ENCODE data around the gene FAM171A2. TPM values are rescaled to one million over a fixed set of nuclear protein-coding genes. Genes with fewer than 3 reads are reported as not detected.

FAM171A2 gene
- total RNA-seq, 4 donors from 2014 or later: 1.0 to 8.1 (median 5.2) TPM

DNA sequence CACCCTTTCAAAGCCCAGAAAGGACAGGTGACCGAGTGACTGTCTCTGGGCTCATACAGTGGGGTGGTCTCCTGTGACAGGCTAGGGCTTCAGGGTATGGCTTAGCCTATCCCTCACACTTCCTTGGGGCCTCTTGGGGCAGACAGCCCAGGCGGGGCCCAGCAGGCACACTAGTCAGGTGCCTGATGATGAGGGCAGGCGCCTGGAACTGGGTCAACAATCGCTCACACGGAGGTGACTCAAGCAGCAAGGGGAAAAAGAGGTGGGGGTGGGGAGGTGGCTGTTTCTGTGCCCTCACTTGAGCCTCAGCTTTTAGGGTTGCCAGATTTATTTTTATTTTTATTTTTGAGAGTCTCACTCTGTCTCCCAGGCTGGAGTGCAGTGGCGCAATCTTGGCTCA lies 25.0 kb downstream of the FAM171A2 start:
- no peak for DNase-seq (ENCODE audit: low spot score in 2 of 2)
- Histone ChIP-seq H3K4me1 (no peaks in the 10 kb centered on the region), H3K4me3 (no peak overlapping the region), H3K9me3 (no peaks in the 10 kb centered on the region), H3K36me3 (no peaks in the 10 kb centered on the region), H3K27ac (no peak overlapping the region), H3K27me3 (peaks cover 0 to 9% of the 10 kb centered on the region in 2 donors)
- WGBS, 2 donors: 56 to 61% methylated on average over 6 of the region's 6 CpGs
- TF ChIP-seq, protein P1, sequence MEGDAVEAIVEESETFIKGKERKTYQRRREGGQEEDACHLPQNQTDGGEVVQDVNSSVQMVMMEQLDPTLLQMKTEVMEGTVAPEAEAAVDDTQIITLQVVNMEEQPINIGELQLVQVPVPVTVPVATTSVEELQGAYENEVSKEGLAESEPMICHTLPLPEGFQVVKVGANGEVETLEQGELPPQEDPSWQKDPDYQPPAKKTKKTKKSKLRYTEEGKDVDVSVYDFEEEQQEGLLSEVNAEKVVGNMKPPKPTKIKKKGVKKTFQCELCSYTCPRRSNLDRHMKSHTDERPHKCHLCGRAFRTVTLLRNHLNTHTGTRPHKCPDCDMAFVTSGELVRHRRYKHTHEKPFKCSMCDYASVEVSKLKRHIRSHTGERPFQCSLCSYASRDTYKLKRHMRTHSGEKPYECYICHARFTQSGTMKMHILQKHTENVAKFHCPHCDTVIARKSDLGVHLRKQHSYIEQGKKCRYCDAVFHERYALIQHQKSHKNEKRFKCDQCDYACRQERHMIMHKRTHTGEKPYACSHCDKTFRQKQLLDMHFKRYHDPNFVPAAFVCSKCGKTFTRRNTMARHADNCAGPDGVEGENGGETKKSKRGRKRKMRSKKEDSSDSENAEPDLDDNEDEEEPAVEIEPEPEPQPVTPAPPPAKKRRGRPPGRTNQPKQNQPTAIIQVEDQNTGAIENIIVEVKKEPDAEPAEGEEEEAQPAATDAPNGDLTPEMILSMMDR (IDR thresholded peaks at IDR 0.05): no peak
- no peak for TF ChIP-seq POLR2A (IDR thresholded peaks at IDR 0.05)
- no peak for TF ChIP-seq EP300 (IDR thresholded peaks at IDR 0.05)

DNA sequence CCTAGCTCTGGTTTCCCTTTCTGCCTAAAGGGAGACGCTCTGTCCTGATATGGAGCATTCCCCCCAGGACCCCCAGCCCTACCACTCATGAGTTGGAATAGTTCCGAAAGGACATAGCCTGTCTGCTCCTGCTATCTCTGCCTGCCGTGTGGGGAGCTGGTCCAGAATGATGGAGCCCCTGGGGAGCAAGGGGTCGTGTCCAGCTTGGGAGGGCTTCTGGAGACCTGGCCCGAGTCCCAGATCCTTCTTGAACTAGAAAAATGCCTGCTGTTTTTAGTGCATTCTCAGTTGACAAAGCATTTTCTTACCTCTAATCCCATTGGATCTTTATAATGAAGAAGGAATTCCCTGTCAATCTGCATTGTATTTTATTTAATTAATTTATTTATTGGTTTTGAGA lies 27.7 kb downstream of the FAM171A2 start:
- TF ChIP-seq, protein P1 (IDR thresholded peaks at IDR 0.05): no peak
- no peak for TF ChIP-seq EP300 (IDR thresholded peaks at IDR 0.05)
- no peak for TF ChIP-seq POLR2A (IDR thresholded peaks at IDR 0.05)
- no peak overlapping the region for H3K4me3 ChIP-seq
- DNase-seq (ENCODE audit: low spot score in 2 of 2): no peak
- no peaks in the 10 kb centered on the region for H3K9me3 ChIP-seq
- WGBS, 2 donors: 28 to 30% methylated on average over 5 of the region's 5 CpGs
- H3K27me3 ChIP-seq: peaks cover 0 to 9% of the 10 kb centered on the region in 2 donors
- H3K27ac ChIP-seq: no peak overlapping the region
- no peaks in the 10 kb centered on the region for H3K36me3 ChIP-seq
- peaks cover 0 to 6% (median 0%) of the 10 kb centered on the region in 4 donors for H3K4me1 ChIP-seq

DNA sequence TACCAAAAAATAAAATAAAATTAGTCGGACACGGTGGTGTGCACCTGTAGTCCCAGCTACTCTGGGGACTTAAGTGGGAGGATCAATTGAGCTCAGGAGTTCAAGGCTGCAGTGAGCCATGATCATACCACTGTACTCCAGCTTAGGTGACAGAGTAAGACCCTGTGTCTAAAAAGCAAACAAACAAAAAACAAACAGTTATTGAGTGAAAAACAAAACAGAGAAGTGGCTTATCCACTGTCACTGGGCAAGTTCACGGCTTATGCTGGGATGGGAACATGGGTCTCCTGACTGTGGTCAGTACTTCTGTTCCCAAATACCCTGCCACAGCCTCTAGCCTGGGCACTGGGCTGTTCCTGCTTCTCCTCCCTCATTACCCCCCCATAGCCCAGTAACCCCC lies 28.1 kb downstream of the FAM171A2 start:
- H3K36me3 ChIP-seq: no peaks in the 10 kb centered on the region
- WGBS, 2 donors: 59 to 72% methylated on average over 3 of the region's 3 CpGs
- no peak for DNase-seq (ENCODE audit: low spot score in 2 of 2)
- TF ChIP-seq, protein P1 (IDR thresholded peaks at IDR 0.05): no peak
- TF ChIP-seq EP300 (IDR thresholded peaks at IDR 0.05): no peak
- no peak for TF ChIP-seq POLR2A (IDR thresholded peaks at IDR 0.05)
- no peak overlapping the region for H3K27ac ChIP-seq
- H3K4me1 ChIP-seq: peaks cover 0 to 8% (median 0%) of the 10 kb centered on the region in 4 donors
- no peak overlapping the region for H3K4me3 ChIP-seq
- no peaks in the 10 kb centered on the region for H3K9me3 ChIP-seq
- peaks cover 0 to 9% of the 10 kb centered on the region in 2 donors for H3K27me3 ChIP-seq

DNA sequence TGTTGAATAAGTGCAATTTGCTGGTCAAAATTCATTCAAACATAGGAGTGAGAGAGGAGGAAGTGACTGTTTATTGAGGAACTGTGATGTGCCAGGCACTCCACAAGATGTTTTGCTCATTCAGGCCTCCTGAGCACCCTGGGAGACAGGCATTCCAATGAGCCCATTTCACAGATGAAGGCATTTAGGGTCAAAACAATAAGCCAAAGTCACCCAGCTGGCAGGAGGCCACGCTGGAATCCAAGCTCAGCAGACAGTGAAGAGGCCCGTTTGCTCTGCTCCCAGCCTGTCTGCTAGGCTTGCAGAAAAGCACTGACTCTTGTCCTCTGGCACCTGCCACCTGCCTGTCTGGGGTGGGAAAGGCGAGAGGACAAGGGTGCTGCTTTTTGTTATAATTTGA lies 28.9 kb downstream of the FAM171A2 start:
- WGBS, 2 donors: 38 to 60% methylated on average over 2 to 3 of the region's 3 CpGs
- Histone ChIP-seq H3K9me3 (no peaks in the 10 kb centered on the region), H3K4me3 (no peak overlapping the region), H3K27ac (no peak overlapping the region), H3K36me3 (no peaks in the 10 kb centered on the region), H3K4me1 (peaks cover 0 to 8% (median 0%) of the 10 kb centered on the region in 4 donors), H3K27me3 (peaks cover 0 to 9% of the 10 kb centered on the region in 2 donors)
- TF ChIP-seq, protein P1 (IDR thresholded peaks at IDR 0.05): no peak
- TF ChIP-seq POLR2A (IDR thresholded peaks at IDR 0.05) (no peak), EP300 (IDR thresholded peaks at IDR 0.05) (no peak)
- DNase-seq (ENCODE audit: low spot score in 2 of 2): no peak

DNA sequence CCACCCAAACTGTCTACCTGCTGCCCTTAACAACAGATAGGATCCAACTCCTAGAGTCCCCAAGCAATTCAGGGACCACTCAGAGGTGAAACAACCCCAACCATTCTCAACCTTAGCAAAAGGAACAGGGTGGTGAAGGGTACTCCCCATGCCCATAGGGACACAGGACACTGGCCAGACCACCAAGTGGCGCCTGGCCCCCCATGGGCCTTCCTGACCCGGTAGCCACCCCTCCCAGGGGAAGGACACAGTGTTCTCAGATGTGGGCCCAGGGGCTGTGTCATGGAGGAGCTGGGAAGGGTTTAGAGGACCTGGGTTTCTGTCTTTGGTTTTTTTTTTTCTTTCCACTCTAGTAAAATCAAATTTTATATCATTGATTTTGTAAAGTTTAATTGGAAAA lies 29.3 kb downstream of the FAM171A2 start:
- DNase-seq (ENCODE audit: low spot score in 2 of 2): no peak
- no peak overlapping the region for H3K27ac ChIP-seq
- no peaks in the 10 kb centered on the region for H3K9me3 ChIP-seq
- peaks cover 0 to 9% of the 10 kb centered on the region in 2 donors for H3K27me3 ChIP-seq
- H3K36me3 ChIP-seq: no peaks in the 10 kb centered on the region
- WGBS, 2 donors: 30 to 56% methylated on average over 2 of the region's 2 CpGs
- H3K4me3 ChIP-seq: no peak overlapping the region
- peaks cover 0 to 8% (median 0%) of the 10 kb centered on the region in 4 donors for H3K4me1 ChIP-seq
- TF ChIP-seq, protein P1 (IDR thresholded peaks at IDR 0.05): no peak
- TF ChIP-seq EP300 (IDR thresholded peaks at IDR 0.05) (no peak), POLR2A (IDR thresholded peaks at IDR 0.05) (no peak)

All from tibial nerve (tissue), 4 donors.